Fibroblast of villous mesenchyme (primary cell): ENCODE results near the gene SPTBN5. TPM values are rescaled to one million over a fixed set of nuclear protein-coding genes. Genes with fewer than 3 reads are reported as not detected.

Experiments used
- DNase-seq: peaks from one replicate; pipeline ENCODE4 v3.0.0-alpha.2; 2010; ENCODE audit warnings: low read depth
- H3K4me3 ChIP-seq: 2 replicates; pipeline ENCODE4 v1.5.1; 2011; ENCODE audit warnings: low read depth, mild to moderate bottlenecking, low read length
- total RNA-seq: library from RNA; depleted of rRNA; stranded (reverse); fragments of >200 nt; gene quantifications from 2 replicates; pipeline ENCODE4 v1.2.3, GENCODE V29; 2012
- TF ChIP-seq, protein P1 (sequence below): IDR thresholded peaks from 2 replicates; pipeline ENCODE4 v1.5.1; 2012; ENCODE audit warnings: low read depth, mild to moderate bottlenecking, low read length; ENCODE audit not compliant: insufficient read depth

The SPTBN5 gene
- total RNA-seq, 1 donor = 0.43 TPM

- TF ChIP-seq, protein P1, sequence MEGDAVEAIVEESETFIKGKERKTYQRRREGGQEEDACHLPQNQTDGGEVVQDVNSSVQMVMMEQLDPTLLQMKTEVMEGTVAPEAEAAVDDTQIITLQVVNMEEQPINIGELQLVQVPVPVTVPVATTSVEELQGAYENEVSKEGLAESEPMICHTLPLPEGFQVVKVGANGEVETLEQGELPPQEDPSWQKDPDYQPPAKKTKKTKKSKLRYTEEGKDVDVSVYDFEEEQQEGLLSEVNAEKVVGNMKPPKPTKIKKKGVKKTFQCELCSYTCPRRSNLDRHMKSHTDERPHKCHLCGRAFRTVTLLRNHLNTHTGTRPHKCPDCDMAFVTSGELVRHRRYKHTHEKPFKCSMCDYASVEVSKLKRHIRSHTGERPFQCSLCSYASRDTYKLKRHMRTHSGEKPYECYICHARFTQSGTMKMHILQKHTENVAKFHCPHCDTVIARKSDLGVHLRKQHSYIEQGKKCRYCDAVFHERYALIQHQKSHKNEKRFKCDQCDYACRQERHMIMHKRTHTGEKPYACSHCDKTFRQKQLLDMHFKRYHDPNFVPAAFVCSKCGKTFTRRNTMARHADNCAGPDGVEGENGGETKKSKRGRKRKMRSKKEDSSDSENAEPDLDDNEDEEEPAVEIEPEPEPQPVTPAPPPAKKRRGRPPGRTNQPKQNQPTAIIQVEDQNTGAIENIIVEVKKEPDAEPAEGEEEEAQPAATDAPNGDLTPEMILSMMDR = no peak
- H3K4me3 ChIP-seq = no peak overlapping the region
- DNase-seq = no peak
Observed at GRCh38 chr15:41932511-41933289, 38.8 kb upstream of the SPTBN5 start.

GRCh38 chr15:41932101-41932500 is 38.2 kb upstream of the SPTBN5 start:
- DNase-seq = no peak
- no peak overlapping the region for H3K4me3 ChIP-seq
- TF ChIP-seq, protein P1 = no peak

DNA sequence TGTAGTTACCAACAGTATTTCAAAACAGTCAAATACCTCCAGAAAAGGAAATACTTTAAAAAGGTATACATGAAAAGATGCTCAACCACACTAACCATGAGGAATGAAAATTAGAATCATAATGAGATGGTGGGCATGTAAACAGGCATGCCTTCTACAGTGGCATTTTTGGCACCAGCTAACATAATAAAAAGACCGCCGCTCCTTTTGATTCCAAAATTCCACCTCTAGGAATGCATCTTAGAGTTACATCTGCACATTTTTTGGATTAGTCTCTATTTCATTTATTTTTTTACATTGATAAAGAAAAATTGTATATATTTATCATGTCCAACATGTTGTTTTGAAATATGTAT is 37.0 kb upstream of the SPTBN5 start:
- DNase-seq = no peak
- no peak overlapping the region for H3K4me3 ChIP-seq
- TF ChIP-seq, protein P1 = no peak

DNA sequence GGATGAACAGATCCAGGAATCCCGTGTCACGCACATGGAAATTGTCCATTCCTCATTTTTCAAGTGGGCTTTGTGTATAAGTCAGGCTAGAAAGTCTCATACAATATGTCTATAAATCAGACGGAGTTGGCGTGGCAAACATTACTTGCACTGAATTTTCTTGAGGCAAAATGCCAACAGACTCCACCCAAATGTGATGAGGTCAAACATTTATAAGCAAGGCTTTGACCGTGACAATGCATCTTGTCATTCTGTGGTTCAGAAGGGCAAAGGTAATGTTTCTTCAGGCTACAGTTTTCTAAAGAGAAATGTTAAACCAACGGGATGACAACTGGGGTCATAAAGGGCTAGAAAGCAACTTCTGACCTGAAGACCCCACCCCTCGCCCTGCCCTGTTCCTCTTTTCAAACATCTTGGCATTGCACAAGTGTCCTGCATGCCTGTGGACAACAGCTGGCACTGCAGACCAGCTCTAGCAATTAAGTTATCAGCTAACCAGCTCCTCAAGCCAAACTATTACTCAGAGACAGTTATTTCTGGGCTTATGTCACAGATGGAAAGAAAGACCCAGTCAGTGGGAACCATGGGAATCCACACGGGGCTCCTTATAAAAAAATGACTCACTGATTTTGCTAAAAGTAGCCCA is 36.5 kb upstream of the SPTBN5 start:
- H3K4me3 ChIP-seq = no peak overlapping the region
- peak; percentile 95 for DNase-seq
- TF ChIP-seq, protein P1 = peak; percentile 43

- TF ChIP-seq, protein P1 = no peak
- no peak for DNase-seq
- H3K4me3 ChIP-seq = no peak overlapping the region
Observed at GRCh38 chr15:41928637-41929620, 35.1 kb upstream of the SPTBN5 start.

- DNase-seq = no peak
- TF ChIP-seq, protein P1 = no peak
- no peak overlapping the region for H3K4me3 ChIP-seq
Observed at GRCh38 chr15:41928100-41928499, 34.2 kb upstream of the SPTBN5 start.
